Measurements from ENCODE around the gene SYCE1.

GRCh38 chr10:133530506-133530905 lies 34.9 kb downstream of the SYCE1 start:
- TF ChIP-seq POLR2AphosphoS5 (IDR thresholded peaks at IDR 0.05; ENCODE audit: insufficient read depth in 1 of 2, low read depth in 1 of 2) (no peak), CTCF (IDR thresholded peaks at IDR 0.05) (no peak)

Measured in vagina (tissue), 2 donors.